Peyer's patch (tissue), 4 donors: ENCODE measurements around the gene IRAK2. TPM values are rescaled to one million over a fixed set of nuclear protein-coding genes. Genes with fewer than 3 reads are reported as not detected.
"Not testable (repeated sequence)": the region's sequence is repeated elsewhere in the genome, so short reads cannot be mapped to it uniquely, and the experiment has no call there.

Source experiments
- DNase-seq, 3 donors: peaks; one replicate each; pipeline ENCODE4 v3.0.0-alpha.2; 2017 to 2019
- H3K27ac ChIP-seq, 4 donors: fragments of 200-600 bp; sonication (generic); one replicate each; pipeline ENCODE4 v1.5.1; 2016 to 2019
- H3K27me3 ChIP-seq, 2 donors: fragments of 200-600 bp; sonication (generic); one replicate each; pipeline ENCODE4 v1.5.1; 2019
- H3K36me3 ChIP-seq, 3 donors: fragments of 200-600 bp; sonication (generic); one replicate each; pipeline ENCODE4 v1.5.1; 2016 to 2019
- H3K4me1 ChIP-seq, 4 donors: fragments of 200-600 bp; sonication (generic); one replicate each; pipeline ENCODE4 v1.5.1; 2016 to 2019
- H3K4me3 ChIP-seq, 4 donors: fragments of 200-600 bp; sonication (generic); 1 replicate in 3 of 4; 2 replicates in 1 of 4; pipeline ENCODE4 v1.5.1; 2016 to 2019; ENCODE audit warnings: mild to moderate bottlenecking in 1 of 4
- H3K9me3 ChIP-seq, 4 donors: fragments of 200-600 bp; sonication (generic); one replicate each; pipeline ENCODE4 v1.5.1; 2016 to 2019; ENCODE audit warnings: mild to moderate bottlenecking in 1 of 4
- POLR2A ChIP-seq, 2 donors: fragments of 450-650 bp; IDR thresholded peaks; one replicate each; pipeline ENCODE4 v1.5.1; 2017; ENCODE audit warnings: antibody characterized with exemption in 2 of 2, mild to moderate bottlenecking in 2 of 2, moderate library complexity in 2 of 2
- total RNA-seq, 4 donors: library from RNA; depleted of rRNA; stranded (reverse); fragments of >200 nt; gene quantifications; one replicate each; pipeline ENCODE4 v1.1.0, GENCODE V29; 2016
- TF ChIP-seq, protein P1 (sequence below), 6 experiments: fragments of 450-650 bp in 4 of 6; fragments of 200-600 bp in 2 of 6; sonication (generic) in 1 of 6; IDR thresholded peaks; one replicate each; pipeline ENCODE4 v1.5.1; 2017 to 2019; ENCODE audit warnings: antibody characterized with exemption in 6 of 6, mild to moderate bottlenecking in 3 of 6, moderate library complexity in 1 of 6

The IRAK2 gene
- total RNA-seq, 4 donors from 2014 or later, result 9.1 to 17.3 (median 11.0) TPM

DNA sequence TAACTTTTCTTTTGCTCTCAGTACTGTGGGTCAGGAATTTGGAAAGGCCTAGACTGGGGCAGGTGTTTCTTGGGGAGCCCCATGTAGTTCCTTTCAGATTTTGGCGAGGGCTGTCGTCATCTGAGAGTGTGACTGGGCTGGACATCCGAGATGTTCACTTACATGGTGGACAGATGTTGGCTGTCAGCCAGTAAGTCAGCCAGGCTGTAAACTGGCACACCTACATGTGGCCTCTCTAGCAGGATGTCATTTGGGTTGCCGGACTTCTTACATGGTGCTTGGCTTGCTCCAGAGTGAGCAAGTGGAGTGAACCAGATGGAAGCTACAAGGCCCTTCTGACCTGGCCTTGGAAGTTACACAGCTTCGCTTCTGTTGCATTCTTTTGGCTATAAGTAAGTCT, 104.2 kb downstream of the IRAK2 start:
- H3K9me3 ChIP-seq, result no peaks in the 10 kb centered on the region
- no peak overlapping the region for H3K4me3 ChIP-seq
- peaks cover 0 to 64% (median 0%) of the 10 kb centered on the region in 3 donors for H3K36me3 ChIP-seq
- peaks cover 0 to 11% (median 3%) of the 10 kb centered on the region in 4 donors for H3K4me1 ChIP-seq
- H3K27me3 ChIP-seq, result no peaks in the 10 kb centered on the region
- no peak overlapping the region for H3K27ac ChIP-seq
- DNase-seq, result peak in 1 of 3 donors; percentile 34
- TF ChIP-seq POLR2A (IDR thresholded peaks at IDR 0.05), result no peak
- TF ChIP-seq, protein P1, sequence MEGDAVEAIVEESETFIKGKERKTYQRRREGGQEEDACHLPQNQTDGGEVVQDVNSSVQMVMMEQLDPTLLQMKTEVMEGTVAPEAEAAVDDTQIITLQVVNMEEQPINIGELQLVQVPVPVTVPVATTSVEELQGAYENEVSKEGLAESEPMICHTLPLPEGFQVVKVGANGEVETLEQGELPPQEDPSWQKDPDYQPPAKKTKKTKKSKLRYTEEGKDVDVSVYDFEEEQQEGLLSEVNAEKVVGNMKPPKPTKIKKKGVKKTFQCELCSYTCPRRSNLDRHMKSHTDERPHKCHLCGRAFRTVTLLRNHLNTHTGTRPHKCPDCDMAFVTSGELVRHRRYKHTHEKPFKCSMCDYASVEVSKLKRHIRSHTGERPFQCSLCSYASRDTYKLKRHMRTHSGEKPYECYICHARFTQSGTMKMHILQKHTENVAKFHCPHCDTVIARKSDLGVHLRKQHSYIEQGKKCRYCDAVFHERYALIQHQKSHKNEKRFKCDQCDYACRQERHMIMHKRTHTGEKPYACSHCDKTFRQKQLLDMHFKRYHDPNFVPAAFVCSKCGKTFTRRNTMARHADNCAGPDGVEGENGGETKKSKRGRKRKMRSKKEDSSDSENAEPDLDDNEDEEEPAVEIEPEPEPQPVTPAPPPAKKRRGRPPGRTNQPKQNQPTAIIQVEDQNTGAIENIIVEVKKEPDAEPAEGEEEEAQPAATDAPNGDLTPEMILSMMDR (IDR thresholded peaks at IDR 0.05), result no peak

GRCh38 chr3:10269443-10269842, 104.7 kb downstream of the IRAK2 start:
- peak in 1 of 3 donors; percentile 10 for DNase-seq
- peaks cover 0 to 64% (median 0%) of the 10 kb centered on the region in 3 donors for H3K36me3 ChIP-seq
- peaks cover 0 to 16% (median 4%) of the 10 kb centered on the region in 4 donors for H3K4me1 ChIP-seq

GRCh38 chr3:10272476-10272875, 107.8 kb downstream of the IRAK2 start:
- peaks cover 0 to 64% (median 0%) of the 10 kb centered on the region in 3 donors for H3K36me3 ChIP-seq

More at GRCh38 chr3:10269443-10269842, 104.7 kb downstream of the IRAK2 start:
- H3K27ac ChIP-seq, result no peak overlapping the region
- H3K27me3 ChIP-seq, result no peaks in the 10 kb centered on the region
- no peak for TF ChIP-seq POLR2A (IDR thresholded peaks at IDR 0.05)
- H3K9me3 ChIP-seq, result no peaks in the 10 kb centered on the region
- H3K4me3 ChIP-seq, result no peak overlapping the region

DNA sequence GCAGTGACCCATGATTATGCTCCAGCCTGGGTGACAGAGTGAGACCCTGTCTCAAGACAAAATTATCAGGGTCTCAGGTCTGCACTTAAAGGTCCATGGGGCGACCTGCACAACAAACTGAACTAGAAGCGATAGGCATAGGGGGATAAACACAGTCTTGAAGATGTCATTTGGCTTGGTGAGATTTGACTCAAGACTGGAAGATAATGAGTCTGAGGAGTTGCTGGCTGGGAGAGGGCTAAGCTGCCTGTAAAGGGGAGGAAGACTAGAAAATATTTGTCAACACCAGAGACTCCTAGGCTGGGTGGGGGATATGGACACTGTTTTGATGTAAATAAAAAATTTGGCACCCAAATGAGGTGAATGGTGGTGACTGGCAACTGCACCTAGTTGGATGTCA, 108.3 kb downstream of the IRAK2 start:
- DNase-seq, result no peak
- peaks cover 0 to 69% (median 0%) of the 10 kb centered on the region in 3 donors for H3K36me3 ChIP-seq
- peaks cover 0 to 18% (median 4%) of the 10 kb centered on the region in 4 donors for H3K4me1 ChIP-seq
- H3K27ac ChIP-seq, result no peak overlapping the region
- no peaks in the 10 kb centered on the region for H3K9me3 ChIP-seq
- H3K4me3 ChIP-seq, result no peak overlapping the region
- no peaks in the 10 kb centered on the region for H3K27me3 ChIP-seq
- TF ChIP-seq, protein P1 (IDR thresholded peaks at IDR 0.05), result no peak
- TF ChIP-seq POLR2A (IDR thresholded peaks at IDR 0.05), result no peak

More at GRCh38 chr3:10272476-10272875, 107.8 kb downstream of the IRAK2 start:
- H3K27ac ChIP-seq, H3K27me3 ChIP-seq, H3K9me3 ChIP-seq, H3K4me3 ChIP-seq: not testable (repeated sequence)
- DNase-seq, result peak in 1 of 3 donors; percentile 26
- H3K4me1 ChIP-seq, result peaks cover 0 to 18% (median 4%) of the 10 kb centered on the region in 4 donors

GRCh38 chr3:10273702-10274305, 109.1 kb downstream of the IRAK2 start:
- Histone ChIP-seq H3K4me1 (peaks cover 0 to 18% (median 4%) of the 10 kb centered on the region in 4 donors), H3K9me3 (no peaks in the 10 kb centered on the region), H3K36me3 (peaks cover 0 to 70% (median 0%) of the 10 kb centered on the region in 3 donors), H3K27me3 (no peaks in the 10 kb centered on the region), H3K4me3 (no peak overlapping the region), H3K27ac (no peak overlapping the region)
- DNase-seq, result peak in 1 of 3 donors; percentile 8
- TF ChIP-seq, protein P1 (IDR thresholded peaks at IDR 0.05), result no peak
- TF ChIP-seq POLR2A (IDR thresholded peaks at IDR 0.05), result no peak

- no peak overlapping the region for H3K4me3 ChIP-seq
- H3K4me1 ChIP-seq, result peaks cover 0 to 18% (median 4%) of the 10 kb centered on the region in 4 donors
- H3K27ac ChIP-seq, result no peak overlapping the region
- H3K27me3 ChIP-seq, result no peaks in the 10 kb centered on the region
- no peak for DNase-seq
- TF ChIP-seq POLR2A (IDR thresholded peaks at IDR 0.05), result no peak
- TF ChIP-seq, protein P1 (IDR thresholded peaks at IDR 0.05), result no peak
- H3K9me3 ChIP-seq, result no peaks in the 10 kb centered on the region
- H3K36me3 ChIP-seq, result peaks cover 0 to 70% (median 0%) of the 10 kb centered on the region in 3 donors
Observed at GRCh38 chr3:10274601-10275000, 109.9 kb downstream of the IRAK2 start.
